GM12892 (cell line): ENCODE measurements around the gene VSTM4.

ENCODE experiments used
- POLR2A ChIP-seq: IDR thresholded peaks from 2 replicates; pipeline ENCODE4 v1.6.1; 2011; ENCODE audit warnings: low read depth, low read length, control low read depth
- TAF1 ChIP-seq: IDR thresholded peaks from 2 replicates; pipeline ENCODE4 v1.6.1; 2011; ENCODE audit warnings: low read depth, mild to moderate bottlenecking, control low read depth, low read length, borderline replicate concordance

DNA sequence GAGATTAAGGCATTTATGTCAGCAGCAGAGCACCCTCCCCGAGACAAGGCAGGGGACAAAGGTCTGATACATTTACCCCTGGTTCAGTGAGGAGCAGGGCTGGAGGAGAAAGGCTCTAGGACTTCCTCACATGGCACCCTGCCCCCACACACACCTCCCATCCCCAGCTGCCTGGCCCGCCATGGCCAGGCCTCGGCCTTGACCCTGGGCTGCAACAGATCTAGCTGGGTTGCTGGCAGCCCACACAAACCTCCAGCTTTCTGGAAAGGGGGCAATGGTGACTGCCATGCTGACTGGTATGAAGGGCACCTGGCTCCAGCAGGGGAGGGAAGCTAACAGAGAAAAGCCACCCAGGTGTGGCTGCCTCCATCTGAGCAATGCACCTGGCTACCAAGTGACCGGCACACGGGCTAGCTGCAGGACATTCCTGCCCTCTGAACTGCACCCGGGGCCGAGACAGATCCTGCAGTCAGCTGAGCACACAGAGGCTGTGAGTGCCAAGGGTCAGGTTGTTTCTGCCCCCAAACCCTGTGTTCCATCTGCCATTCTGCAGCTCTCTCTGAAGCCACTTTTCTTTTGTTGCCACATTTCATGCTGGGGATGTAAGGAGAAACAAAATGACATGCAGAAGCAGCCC lies 89.9 kb downstream of the VSTM4 start:
- TF ChIP-seq TAF1, result no peak
- no peak for TF ChIP-seq POLR2A
